ENCODE data around the gene ABCC1. TPM values are rescaled to one million over a fixed set of nuclear protein-coding genes. Genes with fewer than 3 reads are reported as not detected.

ABCC1 gene
- total RNA-seq, 1 experiment from 2014 or later, result 56.4 TPM

- no peaks in the 10 kb centered on the region for H3K27me3 ChIP-seq (ENCODE audit: insufficient read depth, low read length)
- no peak overlapping the region for H3K56ac ChIP-seq (ENCODE audit: insufficient read length, low read depth, low read length)
- no peak overlapping the region for H3K14ac ChIP-seq (ENCODE audit: insufficient read depth, low read length)
- no peak overlapping the region for H3K18ac ChIP-seq (ENCODE audit: insufficient read length, low read depth, low read length)
- no peak overlapping the region for H3K9ac ChIP-seq (ENCODE audit: extremely low read depth, insufficient read length, low read length)
- H2BK20ac ChIP-seq (ENCODE audit: low read depth, low read length, poor library complexity, severe bottlenecking), result no peak overlapping the region
- H4K8ac ChIP-seq (replicated peaks; ENCODE audit: insufficient read length, low read depth, low read length), result no peak overlapping the region
- H3K79me1 ChIP-seq (ENCODE audit: insufficient read depth, low read depth, low read length, poor library complexity, severe bottlenecking), result peaks cover 3% of the 10 kb centered on the region
- Mint-ChIP-seq H3K9me3 (no peaks in the 10 kb centered on the region), H3K36me3 (ENCODE audit: insufficient read depth in 1 of 3, low read depth in 3 of 3) (peaks cover 3 to 13% (median 8%) of the 10 kb centered on the region in 3 experiments; a peak in 5 of 7 replicates), H3K4me3 (no peak overlapping the region), H3K4me1 (peaks cover 7 to 9% of the 10 kb centered on the region in 2 experiments; a peak in 3 of 4 replicates), H3K27me3 (ENCODE audit: low read depth) (no peaks in the 10 kb centered on the region; the same call in 1 of the 2 replicates), H3K27ac (no peak overlapping the region)
- H3K4me1 ChIP-seq (ENCODE audit: insufficient read depth, low read length), result no peaks in the 10 kb centered on the region
- no peak overlapping the region for H3K27ac ChIP-seq (ENCODE audit: insufficient read length, low read depth, low read length)
- H2BK120ac ChIP-seq (ENCODE audit: low read depth, low read length, poor library complexity, severe bottlenecking), result no peak overlapping the region
- no peaks in the 10 kb centered on the region for H4K20me1 ChIP-seq (ENCODE audit: control insufficient read depth, insufficient read depth, insufficient read length)
- H3K4me2 ChIP-seq (ENCODE audit: insufficient read depth, insufficient read length, low read length), result no peak overlapping the region
- no peak overlapping the region for H2BK15ac ChIP-seq (ENCODE audit: low read depth, low read length)
- H2BK12ac ChIP-seq (ENCODE audit: insufficient read length, low read depth, low read length), result no peak overlapping the region
- WGBS (ENCODE audit: extremely low coverage, insufficient read length, low lambda C conversion rate), result no CpG with 5 or more reads among the region's 5 CpGs
- no peak overlapping the region for H3K4ac ChIP-seq (ENCODE audit: low read depth, low read length)
- no peak overlapping the region for H4K91ac ChIP-seq (ENCODE audit: insufficient read length, low read depth, low read length)
- H4K5ac ChIP-seq (ENCODE audit: insufficient read length, low read depth, low read length), result no peak overlapping the region
- no peak overlapping the region for H3T11ph ChIP-seq (ENCODE audit: low read length)
- no peaks in the 10 kb centered on the region for H3K23me2 ChIP-seq (ENCODE audit: insufficient read length, low read depth, low read length, poor library complexity, severe bottlenecking)
- no peak overlapping the region for H3K23ac ChIP-seq (ENCODE audit: insufficient read length, low read depth, low read length)
- no peak overlapping the region for H2BK5ac ChIP-seq (ENCODE audit: insufficient read length, low read length)
- no peak overlapping the region for H2AK5ac ChIP-seq (ENCODE audit: insufficient read length, low read length)
- H2AFZ ChIP-seq (ENCODE audit: low read length), result no peak overlapping the region
- no peaks in the 10 kb centered on the region for H3K9me3 ChIP-seq (ENCODE audit: control insufficient read depth, low read depth, low read length)
- H3K79me2 ChIP-seq (ENCODE audit: insufficient read depth, low read length), result peaks cover 3% of the 10 kb centered on the region; the same call in 1 of the 2 replicates
- DNase-seq, result no peak
- TF ChIP-seq CTCF (conservative IDR thresholded peaks at IDR 0.05), result no peak
These were observed 54.9 kb downstream of the ABCC1 start for GRCh38 chr16:16004314-16004749.
